ENCODE data around the gene UGGT2.
"Not testable (repeated sequence)": the region's sequence is repeated elsewhere in the genome, so short reads cannot be mapped to it uniquely, and the experiment has no call there.

UGGT2 gene

GRCh38 chr13:95789315-95789714 lies 263.9 kb downstream of the UGGT2 start:
- DNase-seq = not testable (repeated sequence)

GRCh38 chr13:95788100-95788463 lies 265.1 kb downstream of the UGGT2 start:
- no peak for DNase-seq

- DNase-seq = no peak
Observed at GRCh38 chr13:95787356-95788099, 265.7 kb downstream of the UGGT2 start.

- DNase-seq = no peak
Observed at GRCh38 chr13:95784900-95785290, 268.3 kb downstream of the UGGT2 start.

- DNase-seq = no peak
Observed at GRCh38 chr13:95784161-95784899, 268.9 kb downstream of the UGGT2 start.

GRCh38 chr13:95783747-95784146 lies 269.5 kb downstream of the UGGT2 start:
- no peak for DNase-seq

- DNase-seq = not testable (repeated sequence)
Observed at GRCh38 chr13:95781940-95782339, 271.3 kb downstream of the UGGT2 start.

- DNase-seq = no peak
Observed at GRCh38 chr13:95781016-95781415, 272.2 kb downstream of the UGGT2 start.

- DNase-seq = no peak
Observed at GRCh38 chr13:95779522-95779921, 273.7 kb downstream of the UGGT2 start.

GRCh38 chr13:95771905-95772304 lies 281.3 kb downstream of the UGGT2 start:
- DNase-seq = no peak

GRCh38 chr13:95763601-95764000 lies 289.6 kb downstream of the UGGT2 start:
- DNase-seq = no peak

GRCh38 chr13:95762626-95763025 lies 290.6 kb downstream of the UGGT2 start:
- DNase-seq = not testable (repeated sequence)

- DNase-seq = no peak
Observed at GRCh38 chr13:95756072-95756471, 297.1 kb downstream of the UGGT2 start.

GRCh38 chr13:95754069-95754468 lies 299.1 kb downstream of the UGGT2 start:
- DNase-seq = no peak

- no peak for DNase-seq
Observed at GRCh38 chr13:95752677-95753076, 300.5 kb downstream of the UGGT2 start.
